ENCODE results near the gene SLC1A1.

Gene SLC1A1

DNA sequence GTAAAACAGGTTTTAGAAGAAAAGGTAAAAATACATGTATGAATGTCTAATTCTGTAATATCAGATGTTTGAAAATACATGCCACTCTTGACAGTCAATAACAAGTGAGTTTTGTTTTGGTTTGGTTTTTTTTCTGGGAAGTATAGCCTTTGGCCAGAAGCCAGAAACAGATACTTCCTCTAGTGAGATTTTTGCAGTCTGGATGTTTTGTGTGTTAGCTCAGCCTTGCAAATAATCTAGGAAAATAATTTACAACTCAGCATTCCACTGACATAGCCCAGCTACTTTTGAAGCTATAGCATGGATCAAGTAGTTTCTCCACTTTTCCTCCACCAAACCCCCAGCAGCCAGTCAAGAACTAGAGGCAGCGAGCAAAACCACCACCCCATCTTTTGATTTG, 56.7 kb downstream of the SLC1A1 start:
- DNase-seq = no peak

- no peak for DNase-seq
These were observed 58.8 kb downstream of the SLC1A1 start for GRCh38 chr9:4548811-4549725.

DNA sequence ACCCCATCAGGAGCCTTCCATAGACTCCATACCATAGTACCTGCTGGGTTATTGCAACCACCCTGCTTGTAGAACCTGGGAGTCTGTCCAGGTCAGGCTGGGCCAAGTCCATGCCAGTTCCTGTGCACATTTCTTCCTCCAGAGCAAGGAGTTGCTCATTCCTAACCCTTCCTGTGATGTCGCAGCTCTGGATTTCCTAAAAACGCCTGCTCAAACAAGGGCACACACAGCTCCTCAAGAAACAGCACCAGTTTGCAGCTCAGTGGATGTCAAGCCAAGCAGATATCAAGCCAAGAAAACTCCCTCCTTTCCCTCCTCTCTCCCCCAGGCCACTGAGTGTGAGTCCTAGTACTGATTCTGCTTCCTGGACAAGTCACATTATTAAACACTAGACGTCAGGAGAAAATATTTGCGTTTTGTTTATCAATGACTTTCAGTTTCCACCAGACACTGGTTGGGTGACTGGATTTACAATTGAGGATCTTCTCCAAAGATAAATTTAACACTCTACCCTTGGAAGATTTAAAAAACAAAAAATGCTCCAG, 59.6 kb downstream of the SLC1A1 start:
- no peak for DNase-seq

GRCh38 chr9:4550777-4551484, 60.7 kb downstream of the SLC1A1 start:
- DNase-seq = no peak

GRCh38 chr9:4553951-4554381, 63.7 kb downstream of the SLC1A1 start:
- no peak for DNase-seq

GRCh38 chr9:4555236-4555635, 65.0 kb downstream of the SLC1A1 start:
- DNase-seq = no peak

DNA sequence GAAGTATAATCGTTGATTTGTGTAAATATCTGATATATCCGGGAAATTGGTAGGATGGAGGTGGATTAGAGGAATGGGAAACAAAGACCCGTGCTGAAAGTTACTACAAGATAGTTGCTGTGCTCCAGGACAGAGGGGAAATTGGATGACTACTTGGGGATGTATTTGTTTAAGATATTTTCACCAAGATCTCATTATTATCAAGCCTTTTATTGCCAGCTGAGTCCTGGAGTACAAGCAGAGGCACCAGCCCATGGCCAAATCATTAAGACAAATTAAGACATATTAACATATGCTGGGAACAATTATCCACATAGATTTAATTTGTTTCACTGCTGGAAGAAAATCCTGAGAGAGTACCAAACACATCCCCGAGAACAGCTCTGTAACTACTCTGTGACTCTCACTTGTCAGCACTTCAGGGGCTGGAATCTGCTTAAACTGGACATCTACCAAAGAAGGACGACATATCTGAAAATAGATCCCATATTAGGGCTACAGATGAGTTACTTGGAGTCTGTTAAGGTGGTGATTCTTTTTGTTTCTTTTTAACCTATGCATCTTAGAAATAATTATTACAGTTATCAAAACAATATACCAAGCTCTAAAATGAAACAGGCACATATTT, 68.2 kb downstream of the SLC1A1 start:
- DNase-seq = no peak

- no peak for DNase-seq
These were observed 69.3 kb downstream of the SLC1A1 start for GRCh38 chr9:4559261-4560182.

GRCh38 chr9:4563105-4563504, 72.8 kb downstream of the SLC1A1 start:
- DNase-seq = no peak

- no peak for DNase-seq
These were observed 76.5 kb downstream of the SLC1A1 start for GRCh38 chr9:4566806-4567205.

GRCh38 chr9:4567601-4568000, 77.3 kb downstream of the SLC1A1 start:
- DNase-seq = no peak

DNA sequence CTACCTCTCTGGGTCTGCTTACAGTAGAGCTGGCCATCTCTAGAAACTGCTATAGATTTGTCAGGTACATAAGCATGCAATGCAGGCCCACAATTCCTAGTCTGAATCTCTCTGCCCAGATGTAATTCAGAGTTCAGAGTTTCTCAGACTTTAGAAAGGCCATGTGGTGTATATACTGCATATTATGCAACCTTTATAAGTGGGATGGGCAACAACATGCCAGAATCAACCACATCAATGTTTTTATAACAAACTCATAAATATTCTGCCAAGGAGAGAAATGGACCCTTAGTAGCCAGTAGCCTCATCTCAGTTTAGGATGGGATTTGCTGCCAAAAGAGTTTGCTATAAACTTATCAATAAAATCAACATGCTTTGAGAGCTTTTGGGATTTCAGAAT, 78.8 kb downstream of the SLC1A1 start:
- DNase-seq = no peak

DNA sequence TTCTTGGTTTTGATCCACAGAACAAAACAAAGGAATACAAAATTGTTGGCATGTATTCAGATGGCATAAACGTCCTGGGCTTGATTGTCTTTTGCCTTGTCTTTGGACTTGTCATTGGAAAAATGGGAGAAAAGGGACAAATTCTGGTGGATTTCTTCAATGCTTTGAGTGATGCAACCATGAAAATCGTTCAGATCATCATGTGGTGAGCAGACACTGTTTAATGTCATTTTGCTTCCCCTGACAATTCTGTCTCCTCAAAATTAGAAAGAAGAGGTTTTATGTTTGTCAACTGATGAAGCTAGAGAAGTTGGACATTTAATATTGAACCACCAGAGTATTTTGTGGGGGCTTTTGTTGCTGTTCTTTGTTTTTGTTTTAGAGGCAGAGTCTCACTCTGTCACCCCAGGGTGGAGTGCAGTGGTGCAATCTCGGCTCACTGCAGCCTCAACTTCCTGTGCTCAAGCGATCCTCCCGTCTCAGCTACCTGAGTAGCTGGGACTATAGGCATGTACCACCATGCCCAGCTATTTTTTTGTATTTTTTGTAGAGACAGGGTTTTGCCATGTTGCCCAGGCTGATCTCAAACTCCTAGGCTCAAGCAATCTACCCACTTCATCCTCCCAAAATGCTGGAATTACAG, 82.0 kb downstream of the SLC1A1 start:
- DNase-seq = no peak

DNA sequence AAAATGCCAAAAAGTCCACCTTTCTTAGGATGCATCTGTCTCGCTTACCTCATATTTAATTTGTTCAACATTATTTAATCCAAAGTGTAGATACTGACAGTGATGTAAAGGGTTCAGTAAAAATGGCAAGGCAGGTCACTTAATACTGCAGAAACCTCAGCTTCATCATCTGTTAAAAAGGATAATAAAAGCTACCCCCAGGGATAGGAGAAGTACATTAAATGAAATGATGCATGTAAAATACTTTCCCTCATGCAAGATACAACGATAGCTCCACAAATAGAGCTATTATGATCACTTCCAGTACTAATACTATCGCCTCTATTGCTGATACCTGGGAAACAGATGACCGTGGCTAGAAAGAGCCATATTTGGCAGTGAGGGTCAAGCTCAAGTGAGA, 82.9 kb downstream of the SLC1A1 start:
- no peak for DNase-seq

DNA sequence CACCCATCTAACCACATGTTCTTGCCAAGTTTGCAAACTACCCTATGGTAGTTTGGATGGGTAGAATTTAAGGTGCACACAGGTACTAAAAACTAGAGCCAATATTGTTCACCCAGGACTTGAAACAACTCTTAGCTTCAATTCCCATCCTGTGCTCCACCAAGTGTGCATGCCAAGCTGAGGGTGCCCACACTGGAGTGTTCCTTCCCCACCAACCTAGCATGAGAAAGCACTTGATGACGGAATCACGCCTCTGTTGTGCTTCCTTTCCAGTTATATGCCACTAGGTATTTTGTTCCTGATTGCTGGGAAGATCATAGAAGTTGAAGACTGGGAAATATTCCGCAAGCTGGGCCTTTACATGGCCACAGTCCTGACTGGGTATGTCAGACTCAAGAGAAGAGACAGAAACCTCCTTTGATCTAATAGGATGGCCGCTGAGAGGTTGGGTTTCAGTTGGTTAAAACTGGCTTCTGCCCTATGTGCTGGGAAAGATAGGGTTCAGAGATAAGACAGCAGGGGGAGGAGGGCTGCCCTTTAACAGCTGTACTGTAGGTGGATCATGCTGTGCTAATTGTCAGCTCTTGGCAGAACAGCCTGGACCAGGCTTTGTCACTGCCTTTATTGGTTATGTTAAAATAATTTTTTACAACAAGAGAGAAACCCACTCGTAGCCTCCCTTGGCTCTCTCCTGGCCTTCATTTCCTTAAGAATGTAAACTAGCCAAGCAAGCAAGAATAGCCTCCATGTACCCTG, 83.5 kb downstream of the SLC1A1 start:
- DNase-seq = peak; percentile 7

DNA sequence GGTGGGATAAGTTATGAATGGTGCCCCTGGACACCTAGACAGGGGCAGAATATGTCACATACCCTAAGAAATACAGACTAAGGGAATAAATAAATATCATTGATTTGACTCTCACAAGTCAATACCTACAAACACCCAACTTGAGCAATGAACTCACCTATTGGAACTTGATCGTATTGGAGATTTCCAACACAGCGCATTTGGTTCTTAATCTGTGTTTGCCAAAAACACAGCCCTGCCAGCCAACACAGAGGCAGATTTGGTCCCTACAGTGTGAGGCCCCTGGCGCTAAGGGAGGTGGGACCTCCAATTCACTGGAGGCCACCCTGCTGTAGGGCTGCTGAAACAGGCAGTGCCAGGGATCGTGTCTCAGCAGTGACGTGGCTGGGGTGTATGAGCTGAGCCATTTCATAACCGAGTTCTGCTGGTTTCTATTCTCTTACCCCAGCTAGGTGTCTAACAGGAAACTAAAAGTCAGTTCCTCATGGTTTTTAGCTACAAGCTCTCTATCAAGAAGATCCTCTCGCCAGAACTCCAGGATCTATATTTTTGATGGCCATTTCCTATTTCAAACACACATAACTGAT, 84.5 kb downstream of the SLC1A1 start:
- DNase-seq = no peak

GRCh38 chr9:4575997-4576396, 85.7 kb downstream of the SLC1A1 start:
- DNase-seq = no peak

DNA sequence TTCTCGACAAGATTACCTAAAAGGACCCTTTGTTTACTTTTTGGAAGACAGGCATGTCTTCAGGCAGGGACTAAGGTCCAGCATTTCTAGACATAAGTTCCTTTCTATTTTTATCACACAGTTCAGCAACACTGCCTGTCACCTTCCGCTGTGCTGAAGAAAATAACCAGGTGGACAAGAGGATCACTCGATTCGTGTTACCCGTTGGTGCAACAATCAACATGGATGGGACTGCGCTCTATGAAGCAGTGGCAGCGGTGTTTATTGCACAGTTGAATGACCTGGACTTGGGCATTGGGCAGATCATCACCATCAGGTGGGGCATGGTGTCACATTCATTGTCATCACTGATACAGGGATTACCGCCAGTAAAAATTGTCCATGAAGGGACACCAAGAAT, 86.2 kb downstream of the SLC1A1 start:
- no peak for DNase-seq

- DNase-seq = peak; percentile 62
These were observed 88.7 kb downstream of the SLC1A1 start for GRCh38 chr9:4579001-4579400.

DNA sequence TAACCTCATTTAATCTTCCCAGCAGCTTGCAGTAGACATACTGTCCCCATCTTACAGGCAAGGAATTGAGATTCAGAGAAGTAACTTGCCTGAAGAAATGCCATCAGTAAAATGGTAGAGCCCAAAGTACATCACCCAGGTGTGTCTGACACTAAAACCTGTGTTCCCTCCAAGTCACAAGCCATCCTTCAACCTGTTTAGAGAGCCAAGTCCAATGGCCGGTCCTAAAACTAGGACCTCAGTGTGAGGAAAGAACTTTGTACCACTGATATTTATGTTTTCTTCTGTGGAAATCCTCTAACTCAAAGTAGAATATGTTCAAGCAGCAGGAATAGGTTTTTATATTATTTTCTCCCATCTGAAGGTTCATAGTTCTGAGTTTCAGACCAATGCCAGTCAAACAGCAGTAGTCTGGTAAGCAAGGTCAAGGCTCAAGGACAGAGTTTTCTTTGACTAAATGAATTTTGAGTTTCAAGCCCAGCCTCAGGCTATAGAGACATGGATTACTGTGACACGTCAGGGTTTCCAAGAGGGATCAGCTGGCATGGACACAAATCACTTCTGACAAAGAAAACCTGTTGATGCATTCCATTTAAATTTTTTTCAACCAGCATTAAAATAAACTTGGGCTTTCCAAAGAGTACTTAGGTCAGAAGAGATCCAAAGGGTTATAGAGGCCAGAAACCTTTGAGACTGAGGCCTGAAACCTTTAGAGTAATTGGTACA, 90.9 kb downstream of the SLC1A1 start:
- no peak for DNase-seq
